HepG2 (cell line): ENCODE results near the gene TCEANC2. TPM values are rescaled to one million over a fixed set of nuclear protein-coding genes. Genes with fewer than 3 reads are reported as not detected.

ENCODE experiments used
- ATAC-seq: fragments of 200-7000 bp; cut with Tn5 transposase; 3 replicates; pipeline ENCODE4 v1.9.1; 2020; ENCODE audit warnings: mild to moderate bottlenecking, moderate library complexity
- BruUV-seq: library from RNA; stranded (reverse); fragments of 400-500 nt; replicated peaks from 2 replicates; lab custom pipeline; 2021; lab: Mats Ljungman, UMichigan
- CTCF ChIA-PET: fragments of 300-600 bp; formaldehyde crosslinking; extraction: SDS; loops from one replicate; lab custom pipeline; 2021; ENCODE audit warnings: low total read pairs, inconsistent platforms, low intra/inter-chr PET ratio; lab: Yijun Ruan, JAX
- POLR2A ChIA-PET: fragments of 350-600 bp; sonication (Branson Sonifier 250); formaldehyde crosslinking; loops from one replicate; lab custom pipeline; 2020; ENCODE audit warnings: antibody characterized with exemption, inconsistent platforms; lab: Yijun Ruan, JAX
- DNase-seq: peaks from one replicate; pipeline ENCODE4 v3.0.0-alpha.2; 2015; ENCODE audit warnings: low spot score
- FAIRE-seq: peaks from 3 replicates; lab custom pipeline; 2011; peaks lifted over from hg19 to GRCh38; lab: Jason Lieb, UNC
- H2AFZ ChIP-seq: one replicate; pipeline ENCODE4 v1.6.1; 2011; ENCODE audit warnings: low read length, inconsistent platforms
- H3K27ac ChIP-seq: fragments of 300-600 bp; 3 replicates; pipeline ENCODE4 v1.8.0; 2011; ENCODE audit warnings: mixed run types, mild to moderate bottlenecking, mixed read lengths, low read length, inconsistent platforms; ENCODE audit not compliant: insufficient read depth; ENCODE audit errors: extremely low read length
- H3K27me3 ChIP-seq, 2 experiments: fragments of 200-600 bp in 1 of 2; 2 replicates in 1 of 2; 3 replicates in 1 of 2; pipeline versions ENCODE4 v1.6.0 to v1.8.0; 2011; ENCODE audit warnings: low read length in 2 of 2, mild to moderate bottlenecking in 2 of 2, moderate library complexity in 2 of 2, inconsistent platforms in 1 of 2; ENCODE audit not compliant: insufficient read depth in 2 of 2, control insufficient read depth in 1 of 2
- H3K36me3 ChIP-seq, 2 experiments: fragments of 200-600 bp in 1 of 2; replicated peaks in 1 of 2; 2 replicates in 1 of 2; 3 replicates in 1 of 2; pipeline versions ENCODE4 v1.5.1 to v1.8.0; 2011; ENCODE audit warnings: low read length in 2 of 2, inconsistent platforms in 1 of 2; ENCODE audit not compliant: insufficient read depth in 2 of 2, control insufficient read depth in 1 of 2
- H3K4me1 ChIP-seq: 2 replicates; pipeline ENCODE4 v1.5.1; 2012; ENCODE audit warnings: low read length, inconsistent platforms; ENCODE audit not compliant: insufficient read depth
- H3K4me2 ChIP-seq: 2 replicates; pipeline ENCODE4 v1.6.0; 2011; ENCODE audit warnings: low read depth, low read length, inconsistent platforms
- H3K4me3 ChIP-seq, 3 experiments: fragments of 200-600 bp in 1 of 3; sonication (generic), shearing (Covaris generic) in 1 of 3; replicated peaks in 1 of 3; 2 replicates each; pipeline ENCODE4 v1.5.1; 2011 to 2016; ENCODE audit warnings: low read length in 3 of 3, inconsistent platforms in 2 of 3, low read depth in 2 of 3, mild to moderate bottlenecking in 2 of 3, control low read depth in 1 of 3, mixed read lengths in 1 of 3; ENCODE audit not compliant: insufficient read depth in 1 of 3
- H3K79me2 ChIP-seq: one replicate; pipeline ENCODE4 v1.6.1; 2011; ENCODE audit warnings: low read length, inconsistent platforms; ENCODE audit not compliant: insufficient read depth
- H3K9ac ChIP-seq: 2 replicates; pipeline ENCODE4 v1.6.0; 2011; ENCODE audit warnings: mild to moderate bottlenecking, low read depth, low read length, inconsistent platforms; ENCODE audit not compliant: insufficient read depth
- H3K9me3 ChIP-seq: 2 replicates; pipeline ENCODE4 v1.5.1; 2012; ENCODE audit warnings: mild to moderate bottlenecking, low read length
- H4K20me1 ChIP-seq: 2 replicates; pipeline ENCODE4 v1.6.0; 2011; ENCODE audit warnings: inconsistent platforms, mild to moderate bottlenecking, low read length, moderate library complexity; ENCODE audit not compliant: insufficient read depth
- CENPT ChIP-seq: sonication (generic); formaldehyde crosslinking; IDR thresholded peaks from 2 replicates; pipeline ENCODE4 v1.8.0; 2022; ENCODE audit warnings: low read depth, mild to moderate bottlenecking, moderate library complexity, missing genetic modification reagents
- ESRRA ChIP-seq: sonication (generic); formaldehyde crosslinking; IDR thresholded peaks from 2 replicates; pipeline ENCODE4 v1.5.1; 2020; ENCODE audit warnings: mild to moderate bottlenecking, low read depth, missing genetic modification reagents
- FOSL1 ChIP-seq: sonication (generic); formaldehyde crosslinking; IDR thresholded peaks from 2 replicates; pipeline ENCODE4 v1.9.0; 2021; ENCODE audit warnings: missing genetic modification reagents, borderline replicate concordance
- KAT7 ChIP-seq: IDR thresholded peaks from 2 replicates; pipeline ENCODE4 v1.6.1; 2018; ENCODE audit warnings: borderline replicate concordance, missing compliant biosample characterization
- MTA1 ChIP-seq: sonication (generic); formaldehyde crosslinking; IDR thresholded peaks from 2 replicates; pipeline ENCODE4 v1.4.0; 2020; ENCODE audit warnings: missing genetic modification reagents, mild to moderate bottlenecking, borderline replicate concordance
- ZBTB40 ChIP-seq, 2 experiments: fragments of 450-650 bp in 1 of 2; sonication (generic) in 1 of 2; formaldehyde crosslinking in 1 of 2; IDR thresholded peaks; 2 replicates each; pipeline versions ENCODE4 v1.6.1 to v1.8.0; 2016 to 2022; ENCODE audit warnings: antibody characterized with exemption in 1 of 2, mild to moderate bottlenecking in 1 of 2, missing genetic modification reagents in 1 of 2
- ZFYVE20 ChIP-seq: sonication (generic); formaldehyde crosslinking; IDR thresholded peaks from 2 replicates; pipeline ENCODE4 v1.8.0; 2023; ENCODE audit warnings: low read depth, mild to moderate bottlenecking, moderate library complexity, missing genetic modification reagents, borderline replicate concordance
- ZNF10 ChIP-seq: sonication (generic); formaldehyde crosslinking; IDR thresholded peaks from 2 replicates; pipeline ENCODE4 v1.4.0; 2020; ENCODE audit warnings: mild to moderate bottlenecking, low read depth, missing genetic modification reagents, borderline replicate concordance
- ZNF101 ChIP-seq: sonication (generic); formaldehyde crosslinking; IDR thresholded peaks from 2 replicates; pipeline ENCODE4 v1.4.0; 2020; ENCODE audit warnings: mild to moderate bottlenecking, low read depth, missing genetic modification reagents, borderline replicate concordance
- ZNF296 ChIP-seq: sonication (generic); formaldehyde crosslinking; conservative IDR thresholded peaks from 2 replicates; pipeline ENCODE4 v1.5.0; 2020; ENCODE audit warnings: mild to moderate bottlenecking, missing genetic modification reagents
- WGBS: methylation state at CpG from one replicate; pipeline ENCODE4 v1.1.6; 2017; ENCODE audit warnings: low lambda C conversion rate; 5-methylcytosine and 5-hydroxymethylcytosine counted together
- in situ Hi-C: cut with HindIII; loops from 2 replicates; pipeline ENCODE4 v1.10.0; 2017; ENCODE audit warnings: low pct_unique_long_range_greater_than_20kb; ENCODE audit not compliant: extremely low pct_ligation_motif_present
- intact Hi-C: fragments of 100-400 bp; cut with micrococcal nuclease; formaldehyde crosslinking; loops from one replicate; pipeline ENCODE4 v1.10.0; 2022; ENCODE audit not compliant: unreplicated experiment
- polyA plus RNA-seq, 8 experiments: library from polyadenylated mRNA; depleted of rRNA in 3 of 8; stranded (reverse) in 7 of 8; unstranded in 1 of 8; fragments of >200 nt; fragmentation: Illumina TruSeq in 4 of 8; extraction: Trizol in 4 of 8; gene quantifications; 2 replicates each; pipeline versions ENCODE4 v1.2.1 to v1.2.3, GENCODE V29; 2011 to 2016; ENCODE audit warnings: low read depth in 4 of 8, missing spikeins in 1 of 8, mixed read lengths in 1 of 8; ENCODE audit not compliant: insufficient read depth in 1 of 8
- total RNA-seq, 5 experiments: library from RNA; depleted of rRNA; stranded (reverse); fragments of >200 nt; fragmentation: Illumina TruSeq; extraction: Trizol; gene quantifications; 2 replicates each; pipeline ENCODE4 v1.2.3, GENCODE V29; 2016; ENCODE audit warnings: low read depth in 1 of 5

Gene TCEANC2
- total and polyA plus RNA-seq, 2 of the 13 experiments (the other 11 are each of a cell fraction or from before 2014, with no cell fraction given) = 3.8 to 5.0 TPM

DNA sequence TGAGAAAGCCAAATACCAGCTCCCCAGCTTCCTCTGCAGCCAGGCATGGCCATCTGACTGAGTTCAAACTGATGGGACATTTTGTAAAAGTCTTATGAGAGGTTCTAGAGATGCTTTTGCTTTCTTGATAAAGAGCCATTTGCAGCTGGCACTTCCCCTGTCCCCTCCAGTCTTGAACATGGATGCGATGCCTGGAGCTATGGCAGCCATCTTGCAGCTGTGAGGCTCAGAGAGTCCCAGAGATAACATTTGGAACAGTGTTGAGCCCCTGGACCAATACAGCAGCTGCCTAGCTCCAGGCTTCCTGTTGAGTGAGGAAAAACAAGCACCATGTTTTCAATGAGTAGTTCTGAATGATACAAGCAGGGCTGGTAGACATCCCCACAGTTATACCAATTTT lies 85.6 kb downstream of the TCEANC2 start:
- intact Hi-C loops (no loop called here), in situ Hi-C loops (no loop called here)
- Histone ChIP-seq H4K20me1 (no peaks in the 10 kb centered on the region), H3K27ac (no peak overlapping the region), H3K79me2 (no peaks in the 10 kb centered on the region), H3K4me2 (no peak overlapping the region), H3K27me3 (peaks cover 0 to 13% of the 10 kb centered on the region in 2 experiments; a peak in 3 of 5 replicates), H3K4me1 (peaks cover 27% of the 10 kb centered on the region), H3K36me3 (no peaks in the 10 kb centered on the region), H3K9ac (no peak overlapping the region), H3K4me3 (no peak overlapping the region), H2AFZ (no peak overlapping the region), H3K9me3 (no peaks in the 10 kb centered on the region)
- TF ChIP-seq ZNF101 (CRISPR knock-in tag) (no peak), FOSL1 (no peak), KAT7 (CRISPR knock-in tag) (no peak), CENPT (CRISPR knock-in tag) (no peak), ZNF296 (CRISPR knock-in tag) (no peak), ZFYVE20 (no peak), ZNF10 (CRISPR knock-in tag) (no peak)
- ATAC-seq (no peak), DNase-seq (no peak), FAIRE-seq (no peak)
- CTCF ChIA-PET = no interaction called here
- WGBS = 60% methylated on average over 1 of the region's 1 CpG
- no TSS peak for BruUV-seq
- POLR2A ChIA-PET = no interaction called here

- no peak for ATAC-seq
- Histone ChIP-seq H3K27me3 (peaks cover 0 to 15% of the 10 kb centered on the region in 2 experiments; a peak in 3 of 5 replicates), H3K79me2 (no peaks in the 10 kb centered on the region), H2AFZ (no peak overlapping the region), H3K4me3 (no peak overlapping the region), H3K4me2 (no peak overlapping the region), H3K9ac (no peak overlapping the region), H4K20me1 (no peaks in the 10 kb centered on the region), H3K36me3 (no peaks in the 10 kb centered on the region), H3K9me3 (no peaks in the 10 kb centered on the region), H3K4me1 (peaks cover 27% of the 10 kb centered on the region), H3K27ac (no peak overlapping the region)
- no TSS peak for BruUV-seq
- ChIA-PET CTCF (no interaction called here), POLR2A (no interaction called here)
- no peak for DNase-seq
- no peak for FAIRE-seq
- 59% methylated on average over 7 of the region's 12 CpGs for WGBS
- intact Hi-C loops = no loop called here
- in situ Hi-C loops = no loop called here
- no peak for TF ChIP-seq ZBTB40 (IDR thresholded peaks at IDR 0.05)
- no peak for TF ChIP-seq ZBTB40 (CRISPR knock-in tag; IDR thresholded peaks at IDR 0.05)
- no peak for TF ChIP-seq MTA1 (CRISPR knock-in tag)
- TF ChIP-seq ESRRA (CRISPR knock-in tag) = no peak
These were observed 86.3 kb downstream of the TCEANC2 start for GRCh38 chr1:54139711-54140110.
